HG03342 (cell line): Measurements from ENCODE around the gene TPPP.
"Not testable (repeated sequence)": the region's sequence is repeated elsewhere in the genome, so short reads cannot be mapped to it uniquely, and the experiment has no call there.

Source experiments
- ATAC-seq: cut with Tn5 transposase; IDR thresholded peaks from one replicate; pipeline ENCODE4 v1.9.1; 2021; ENCODE audit warnings: mild to moderate bottlenecking, moderate library complexity; ENCODE audit not compliant: unreplicated experiment

The TPPP gene

GRCh38 chr5:628351-629205, 64.6 kb downstream of the TPPP start:
- not testable (repeated sequence) for ATAC-seq

- no peak for ATAC-seq
These were observed 65.3 kb downstream of the TPPP start for GRCh38 chr5:627840-628239.

DNA sequence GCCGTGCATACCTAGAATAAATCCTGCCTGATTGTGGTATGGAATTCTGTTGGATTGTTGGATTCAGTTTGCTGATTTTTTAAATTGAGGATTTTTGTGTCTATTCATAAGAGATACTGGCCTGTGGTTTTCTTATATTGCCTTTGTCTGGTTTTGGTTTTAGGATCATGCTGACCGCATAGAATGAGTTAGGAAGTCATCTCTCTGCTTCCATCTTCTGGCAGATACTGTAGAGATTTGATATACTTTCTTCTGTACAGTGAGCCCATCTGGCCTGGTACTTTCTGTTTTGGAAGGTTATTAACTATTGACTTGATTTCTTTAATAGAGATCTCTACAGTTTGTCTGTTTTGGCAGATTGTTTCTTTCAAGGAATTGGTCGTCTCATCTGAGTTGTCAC, 66.3 kb downstream of the TPPP start:
- no peak for ATAC-seq

DNA sequence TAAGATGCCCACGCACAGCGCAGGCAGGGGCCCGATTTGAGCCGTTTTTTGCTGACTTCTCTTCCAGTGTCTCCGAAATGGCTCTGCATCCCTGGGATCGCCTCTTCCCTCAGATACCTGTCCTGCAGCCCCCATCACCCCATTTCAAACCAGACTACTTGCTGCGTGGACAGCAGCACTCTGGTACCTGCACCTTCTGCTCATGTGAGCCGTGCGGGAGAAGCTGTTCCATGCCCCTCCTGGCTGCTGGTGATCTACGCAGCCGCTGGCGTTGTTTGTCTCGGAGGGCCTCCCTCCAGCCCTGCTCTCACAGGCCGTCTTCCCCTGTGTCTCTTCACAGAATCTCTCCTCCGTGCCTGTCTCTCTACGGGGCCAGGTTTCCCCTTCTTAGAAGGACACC, 67.6 kb downstream of the TPPP start:
- ATAC-seq, result no peak

GRCh38 chr5:624951-625230, 68.3 kb downstream of the TPPP start:
- ATAC-seq, result no peak

DNA sequence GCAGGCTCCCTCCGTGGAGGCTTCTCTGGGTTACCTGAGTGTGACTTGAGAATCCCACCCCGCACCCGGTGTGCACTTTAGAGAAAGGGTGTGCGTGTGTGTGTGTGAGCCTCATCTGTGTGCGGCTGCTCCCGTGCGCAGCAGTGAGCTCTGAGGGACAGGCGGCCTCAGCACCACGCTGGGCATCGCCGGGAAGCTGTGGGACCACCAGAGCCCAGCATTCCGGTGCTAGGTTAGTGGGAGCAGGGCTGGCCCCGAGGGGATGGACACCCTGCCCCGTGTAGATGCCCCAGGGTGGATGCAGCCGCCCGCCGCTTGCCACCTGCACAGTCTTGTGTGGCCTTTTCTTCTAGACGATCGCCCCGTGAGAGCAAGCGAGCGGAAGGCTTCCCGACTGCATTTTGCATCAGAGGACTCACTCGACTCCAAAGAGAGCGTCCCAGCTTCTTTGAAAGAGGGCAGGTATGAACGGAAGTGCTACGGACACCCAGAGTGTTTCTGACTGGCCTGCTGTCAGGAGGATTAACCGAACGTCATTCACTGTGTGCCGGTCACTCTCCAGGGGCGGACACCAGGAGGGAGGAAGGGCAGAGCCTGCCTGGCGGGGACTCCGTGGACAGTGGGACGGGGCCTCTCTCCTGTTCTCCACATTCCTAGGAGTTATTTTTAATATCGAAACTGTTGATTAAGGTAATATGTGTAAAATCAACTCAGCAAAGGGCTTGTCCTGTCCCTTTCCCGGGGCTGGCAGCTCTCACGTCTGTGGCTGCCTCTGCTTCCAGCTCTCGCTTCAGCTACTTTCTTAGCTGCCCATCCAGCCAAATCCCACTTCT, 68.8 kb downstream of the TPPP start:
- no peak for ATAC-seq

- ATAC-seq, result no peak
These were observed 69.6 kb downstream of the TPPP start for GRCh38 chr5:623531-623930.

GRCh38 chr5:622946-623522, 70.1 kb downstream of the TPPP start:
- no peak for ATAC-seq

- ATAC-seq, result no peak
These were observed 70.8 kb downstream of the TPPP start for GRCh38 chr5:622359-622758.

GRCh38 chr5:621341-621761, 71.8 kb downstream of the TPPP start:
- ATAC-seq, result no peak

DNA sequence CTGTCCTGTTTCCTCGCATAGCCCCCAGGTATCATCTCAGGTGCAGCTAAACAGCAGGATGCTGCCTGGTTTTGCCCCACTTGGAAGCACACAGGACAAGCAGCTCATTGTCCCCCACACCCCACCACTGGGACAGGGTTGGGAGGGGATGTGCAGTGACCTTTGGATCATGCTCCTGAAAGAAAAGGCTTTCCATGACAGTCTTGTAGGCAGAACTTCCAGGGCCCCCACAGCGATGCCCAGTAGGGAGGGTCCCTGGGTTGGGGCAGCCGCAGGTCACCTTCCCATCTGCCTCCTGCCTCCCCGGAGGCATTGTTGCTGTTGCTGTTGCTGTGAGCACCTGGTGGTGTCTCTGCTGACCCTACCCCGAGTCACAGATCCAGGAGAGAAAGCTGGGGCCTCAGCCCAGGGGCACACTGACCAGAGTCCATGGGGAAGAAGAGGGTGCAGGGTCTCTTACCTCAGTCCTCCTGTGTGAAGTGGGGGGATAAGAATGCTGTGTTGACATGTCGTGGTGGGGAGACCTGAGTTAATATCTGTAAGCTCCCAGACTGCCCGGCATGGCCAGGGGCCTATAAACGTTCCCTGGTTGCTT, 72.5 kb downstream of the TPPP start:
- no peak for ATAC-seq

- no peak for ATAC-seq
These were observed 73.0 kb downstream of the TPPP start for GRCh38 chr5:620152-620551.

DNA sequence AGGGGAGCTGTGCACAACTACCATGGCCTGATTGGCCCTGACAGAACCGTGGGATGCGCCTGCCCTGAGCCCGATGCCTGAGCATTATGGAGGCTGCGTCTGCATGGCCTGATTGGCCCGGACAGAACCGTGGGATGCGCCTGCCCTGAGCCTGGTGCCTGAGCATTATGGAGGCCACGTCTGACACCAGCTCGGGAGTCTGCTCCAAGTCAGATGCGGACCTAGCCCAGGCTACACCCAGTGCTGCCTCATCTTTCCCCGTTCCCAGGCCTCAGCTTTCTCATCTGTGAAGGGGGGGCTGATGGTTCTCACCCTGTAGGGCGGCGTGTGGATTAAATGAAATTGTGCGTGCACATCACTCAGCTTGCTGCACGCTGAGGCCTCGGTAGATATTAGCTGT, 73.7 kb downstream of the TPPP start:
- ATAC-seq, result no peak

DNA sequence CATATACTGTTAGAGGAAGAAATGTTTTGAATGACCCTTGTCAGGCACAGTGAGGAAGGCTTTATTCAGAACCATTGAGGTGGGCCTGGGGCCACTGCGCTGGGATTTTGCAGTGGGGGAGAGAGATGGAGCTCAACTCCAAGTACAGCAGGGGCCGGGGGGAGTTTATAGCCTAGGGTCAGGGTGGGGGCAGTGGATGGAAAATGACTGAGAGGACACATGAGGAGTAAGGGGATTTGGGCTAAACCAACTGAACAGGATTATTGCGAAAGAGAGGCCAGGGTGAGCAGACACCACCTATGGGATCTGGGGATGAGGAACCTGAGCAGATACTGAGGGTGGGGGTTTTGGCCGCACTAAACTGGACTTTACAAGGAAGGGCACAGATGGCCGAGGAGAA, 74.7 kb downstream of the TPPP start:
- no peak for ATAC-seq

- ATAC-seq, result no peak
These were observed 75.3 kb downstream of the TPPP start for GRCh38 chr5:617896-618295.

GRCh38 chr5:616484-617039, 76.6 kb downstream of the TPPP start:
- no peak for ATAC-seq

- peak; percentile 32 for ATAC-seq
These were observed 80.4 kb downstream of the TPPP start for GRCh38 chr5:612498-613424.

GRCh38 chr5:611731-612486, 81.2 kb downstream of the TPPP start, which contains the start of gene CEP72:
CEP72 (plus strand) TSS chr5:612340; CDS start chr5:612362, 22 bp downstream.
- ATAC-seq, result peak; percentile 75
